NCI-H2227 treated with DMSO at 0.1 percent for 48 hours (cell line): ENCODE data around the gene C11orf98.
"Not testable (repeated sequence)": the region's sequence is repeated elsewhere in the genome, so short reads cannot be mapped to it uniquely, and the experiment has no call there.

ENCODE experiments used
- DNase-seq: peaks from one replicate; lab custom pipeline; 2025; lab: John Stamatoyannopoulos, UW

The C11orf98 gene

GRCh38 chr11:62682518-62682917, 17.5 kb upstream of the C11orf98 start:
- DNase-seq = no peak

GRCh38 chr11:62680825-62681240, 15.8 kb upstream of the C11orf98 start:
- DNase-seq = no peak

DNA sequence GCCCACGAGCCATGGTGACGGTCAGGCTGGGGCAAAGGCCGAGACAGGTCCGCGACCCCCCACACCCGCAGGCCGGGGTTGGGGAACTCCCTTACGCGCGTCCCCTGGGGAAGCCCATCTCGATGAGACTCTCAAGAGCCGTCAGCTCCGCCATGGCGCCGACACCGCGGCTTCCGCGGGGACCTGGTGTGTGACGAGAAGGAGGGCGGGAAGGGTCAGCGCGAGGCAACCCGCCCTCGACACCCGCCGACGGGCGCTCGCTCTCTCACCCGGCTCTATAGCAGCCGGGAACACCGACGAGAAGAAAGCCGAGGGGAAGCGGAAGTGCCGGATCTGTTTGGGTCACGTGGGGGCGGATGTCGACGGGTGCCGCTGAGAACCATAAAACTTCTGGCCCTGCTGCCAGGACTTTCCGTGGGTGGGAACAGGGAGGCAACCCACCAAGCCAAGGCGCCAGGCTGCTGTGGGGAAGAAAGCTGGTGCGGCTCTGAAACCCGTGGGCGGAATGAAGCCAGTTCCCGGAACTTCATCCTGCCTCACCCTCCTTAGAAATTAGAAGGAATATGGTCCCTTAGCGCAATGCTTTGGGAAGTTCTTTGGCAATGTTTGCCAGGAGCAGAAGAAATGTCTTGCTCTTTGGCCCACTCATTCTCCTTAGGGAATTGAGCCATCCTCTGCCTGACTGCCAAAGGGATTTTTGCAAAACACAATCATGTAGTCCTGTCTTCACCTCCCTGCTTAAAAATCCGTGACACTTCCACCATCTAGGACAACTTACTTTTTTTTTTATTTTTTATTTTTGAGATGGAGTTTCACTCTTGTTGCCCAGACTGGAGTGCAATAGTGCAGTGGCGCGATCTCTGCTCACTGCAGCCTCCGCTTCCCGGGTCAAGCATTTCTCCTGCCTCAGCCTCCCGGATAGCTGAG, 14.0 kb upstream of the C11orf98 start, which contains the start of gene UBXN1:
Gene UBXN1, minus strand, starts transcription at position 304 of the 927 bp plus-strand sequence. Its CDS starts 150 bp downstream, at position 154.
- peak; percentile 89 for DNase-seq

DNA sequence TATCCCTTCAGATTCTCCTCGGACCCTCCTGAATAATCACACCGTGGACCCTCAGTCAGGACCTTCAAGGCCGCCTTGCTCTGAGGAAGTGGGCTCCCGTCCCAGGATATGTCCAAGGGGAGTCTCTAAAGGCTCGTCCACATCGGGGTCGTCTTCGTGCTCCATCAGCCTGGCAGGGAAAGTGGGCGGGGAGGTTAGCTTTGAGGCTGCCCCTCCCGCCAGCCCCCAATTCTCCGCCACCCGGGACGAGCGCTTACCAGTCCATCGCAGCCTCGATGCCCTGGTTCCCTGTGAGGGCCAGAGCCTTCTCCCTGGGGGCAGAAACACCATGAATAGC, 13.4 kb upstream of the C11orf98 start:
- no peak for DNase-seq

GRCh38 chr11:62677714-62678113, 12.7 kb upstream of the C11orf98 start:
- DNase-seq = no peak

DNA sequence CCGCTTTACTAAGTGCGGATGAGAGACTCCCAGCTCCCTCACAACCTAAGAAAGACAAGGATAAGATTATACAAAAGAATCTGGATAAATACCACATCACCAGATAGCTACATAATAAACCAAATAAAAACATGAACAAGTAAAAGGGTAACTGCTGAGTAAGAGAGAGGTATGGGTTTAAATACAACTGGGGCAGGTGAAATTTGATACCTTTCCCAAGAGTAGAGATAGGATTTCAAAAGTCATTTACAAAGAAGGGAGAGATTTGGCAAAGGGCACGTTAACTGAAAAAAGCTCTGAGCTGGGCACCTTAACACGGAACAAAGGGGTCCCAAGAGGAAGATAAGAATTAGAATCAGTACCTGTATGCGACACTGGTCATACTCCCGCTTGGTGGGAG, 12.1 kb upstream of the C11orf98 start:
- DNase-seq = no peak

GRCh38 chr11:62676698-62677097, 11.7 kb upstream of the C11orf98 start:
- no peak for DNase-seq

GRCh38 chr11:62675415-62675814, 10.4 kb upstream of the C11orf98 start:
- not testable (repeated sequence) for DNase-seq

GRCh38 chr11:62673196-62673525, 8.2 kb upstream of the C11orf98 start:
- no peak for DNase-seq

DNA sequence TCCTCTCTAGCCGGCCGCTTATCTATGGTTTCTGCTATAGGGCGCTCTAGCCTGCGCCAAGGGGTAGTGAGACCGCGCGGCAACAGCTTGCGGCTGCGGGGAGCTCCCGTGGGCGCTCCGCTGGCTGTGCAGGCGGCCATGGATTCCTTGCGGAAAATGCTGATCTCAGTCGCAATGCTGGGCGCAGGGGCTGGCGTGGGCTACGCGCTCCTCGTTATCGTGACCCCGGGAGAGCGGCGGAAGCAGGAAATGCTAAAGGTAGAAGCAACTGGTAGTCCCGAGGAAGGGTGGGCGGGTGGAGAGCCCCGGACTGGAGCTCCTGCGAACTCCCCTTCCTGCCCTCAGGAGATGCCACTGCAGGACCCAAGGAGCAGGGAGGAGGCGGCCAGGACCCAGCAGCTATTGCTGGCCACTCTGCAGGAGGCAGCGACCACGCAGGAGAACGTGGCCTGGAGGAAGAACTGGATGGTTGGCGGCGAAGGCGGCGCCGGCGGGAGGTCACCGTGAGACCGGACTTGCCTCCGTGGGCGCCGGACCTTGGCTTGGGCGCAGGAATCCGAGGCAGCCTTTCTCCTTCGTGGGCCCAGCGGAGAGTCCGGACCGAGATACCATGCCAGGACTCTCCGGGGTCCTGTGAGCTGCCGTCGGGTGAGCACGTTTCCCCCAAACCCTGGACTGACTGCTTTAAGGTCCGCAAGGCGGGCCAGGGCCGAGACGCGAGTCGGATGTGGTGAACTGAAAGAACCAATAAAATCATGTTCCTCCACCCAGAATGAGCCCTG, 6.8 kb upstream of the C11orf98 start, which contains the start of the genes LBHD1 and UQCC3:
Gene LBHD1, minus strand, starts transcription at position 660 of the 782 bp plus-strand sequence. CDS start 2,236 bp downstream, outside the sequence.
Gene UQCC3, plus strand, starts transcription at position 66 of the 782 bp plus-strand sequence. Its CDS starts 73 bp downstream, at position 139.
- DNase-seq = peak; percentile 83

GRCh38 chr11:62671236-62671607, 6.2 kb upstream of the C11orf98 start:
- no peak for DNase-seq

GRCh38 chr11:62669420-62670161, 4.6 kb upstream of the C11orf98 start:
- no peak for DNase-seq

- DNase-seq = no peak
These were observed 2.5 kb upstream of the C11orf98 start for GRCh38 chr11:62667460-62667859.

GRCh38 chr11:62666259-62666926, 1.4 kb upstream of the C11orf98 start:
- no peak for DNase-seq

- peak; percentile 75 for DNase-seq
These were observed 719 bp upstream of the C11orf98 start for GRCh38 chr11:62665599-62666258.

- DNase-seq = peak; percentile 93
These were observed 470 bp downstream of the C11orf98 start for GRCh38 chr11:62664405-62665074.

- DNase-seq = no peak
These were observed 8.1 kb downstream of the C11orf98 start for GRCh38 chr11:62656796-62657429.

GRCh38 chr11:62654297-62654696, 10.7 kb downstream of the C11orf98 start:
- no peak for DNase-seq

GRCh38 chr11:62652161-62653006, 12.6 kb downstream of the C11orf98 start:
- no peak for DNase-seq
